Lower leg skin (tissue), 3 donors: Measurements from ENCODE around the gene SEMA5B.

Experiments used
- POLR2A ChIP-seq, 2 donors: fragments of 450-650 bp; IDR thresholded peaks; one replicate each; pipeline ENCODE4 v1.6.1; 2016 to 2017; ENCODE audit warnings: antibody characterized with exemption in 2 of 2, mild to moderate bottlenecking in 1 of 2, moderate library complexity in 1 of 2
- TF ChIP-seq, protein P1 (sequence below), 3 donors: fragments of 450-650 bp; IDR thresholded peaks; one replicate each; pipeline ENCODE4 v1.5.1; 2016; ENCODE audit warnings: antibody characterized with exemption in 3 of 3, mild to moderate bottlenecking in 3 of 3, moderate library complexity in 2 of 3

DNA sequence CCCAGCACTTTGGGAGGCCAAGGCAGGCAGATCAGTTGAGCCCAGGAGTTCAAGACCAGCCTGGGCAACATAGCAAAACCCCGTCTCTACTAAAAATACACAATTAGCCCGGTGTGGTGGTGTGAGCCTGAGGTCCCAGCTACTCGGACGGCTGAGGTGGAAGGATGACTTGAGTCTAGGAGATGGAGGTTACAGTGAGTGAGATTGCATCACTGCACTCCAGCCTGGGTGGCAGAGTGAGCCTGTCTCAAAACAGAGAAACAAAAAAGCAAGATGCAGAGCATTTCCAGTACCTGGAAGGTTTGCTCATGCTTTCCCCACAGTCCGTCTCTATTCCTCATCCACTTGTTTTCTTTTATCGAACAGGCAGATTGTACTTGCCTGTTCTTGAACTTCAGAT lies 35.5 kb upstream of the SEMA5B start:
- TF ChIP-seq, protein P1, sequence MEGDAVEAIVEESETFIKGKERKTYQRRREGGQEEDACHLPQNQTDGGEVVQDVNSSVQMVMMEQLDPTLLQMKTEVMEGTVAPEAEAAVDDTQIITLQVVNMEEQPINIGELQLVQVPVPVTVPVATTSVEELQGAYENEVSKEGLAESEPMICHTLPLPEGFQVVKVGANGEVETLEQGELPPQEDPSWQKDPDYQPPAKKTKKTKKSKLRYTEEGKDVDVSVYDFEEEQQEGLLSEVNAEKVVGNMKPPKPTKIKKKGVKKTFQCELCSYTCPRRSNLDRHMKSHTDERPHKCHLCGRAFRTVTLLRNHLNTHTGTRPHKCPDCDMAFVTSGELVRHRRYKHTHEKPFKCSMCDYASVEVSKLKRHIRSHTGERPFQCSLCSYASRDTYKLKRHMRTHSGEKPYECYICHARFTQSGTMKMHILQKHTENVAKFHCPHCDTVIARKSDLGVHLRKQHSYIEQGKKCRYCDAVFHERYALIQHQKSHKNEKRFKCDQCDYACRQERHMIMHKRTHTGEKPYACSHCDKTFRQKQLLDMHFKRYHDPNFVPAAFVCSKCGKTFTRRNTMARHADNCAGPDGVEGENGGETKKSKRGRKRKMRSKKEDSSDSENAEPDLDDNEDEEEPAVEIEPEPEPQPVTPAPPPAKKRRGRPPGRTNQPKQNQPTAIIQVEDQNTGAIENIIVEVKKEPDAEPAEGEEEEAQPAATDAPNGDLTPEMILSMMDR (IDR thresholded peaks at IDR 0.05), result no peak
- TF ChIP-seq POLR2A (IDR thresholded peaks at IDR 0.05), result no peak
